Activated CD8-positive, alpha-beta T cell treated with anti-CD3 and anti-CD28 coated beads for 36 hours (primary cell): Measurements from ENCODE around the gene CTNNA3. TPM values are rescaled to one million over a fixed set of nuclear protein-coding genes. Genes with fewer than 3 reads are reported as not detected.

Source experiments
- ATAC-seq: fragments of 200-7000 bp; cut with Tn5 transposase; one replicate; pipeline ENCODE4 v1.10.0; 2021; ENCODE audit warnings: mild to moderate bottlenecking, moderate library complexity
- CTCF ChIA-PET: fragments of 350-600 bp; sonication (Branson Sonifier 250); formaldehyde crosslinking; loops from one replicate; lab custom pipeline; 2021; ENCODE audit warnings: antibody characterized with exemption; lab: Charles Lee
- POLR2A ChIA-PET: fragments of 350-600 bp; sonication (Branson Sonifier 250); formaldehyde crosslinking; loops from one replicate; lab custom pipeline; 2021; ENCODE audit warnings: antibody characterized with exemption; lab: Charles Lee
- DNase-seq: peaks from one replicate; pipeline ENCODE4 v3.0.0-alpha.2; 2020
- H3K27ac Mint-ChIP-seq: one replicate; pipeline ENCODE4 v1.8.0; 2021; ENCODE audit warnings: mild to moderate bottlenecking, mixed read lengths
- H3K27me3 Mint-ChIP-seq: one replicate; pipeline ENCODE4 v1.8.0; 2021; ENCODE audit warnings: mixed read lengths
- H3K36me3 Mint-ChIP-seq: one replicate; pipeline ENCODE4 v1.8.0; 2021; ENCODE audit warnings: low read depth, mixed read lengths
- H3K4me1 Mint-ChIP-seq: one replicate; pipeline ENCODE4 v1.8.0; 2021; ENCODE audit warnings: low read depth, mixed read lengths
- H3K4me3 Mint-ChIP-seq: one replicate; pipeline ENCODE4 v1.8.0; 2021; ENCODE audit warnings: mild to moderate bottlenecking, moderate library complexity, mixed read lengths
- H3K9me3 Mint-ChIP-seq: one replicate; pipeline ENCODE4 v1.8.0; 2021; ENCODE audit warnings: mixed read lengths
- CTCF ChIP-seq: fragments of 200-600 bp; IDR thresholded peaks from one replicate; pipeline ENCODE4 v1.8.0; 2022; ENCODE audit warnings: antibody characterized with exemption, mild to moderate bottlenecking
- intact Hi-C: fragments of 100-400 bp; cut with micrococcal nuclease; formaldehyde crosslinking; loops from one replicate; pipeline ENCODE4 v1.10.0; 2022
- total RNA-seq, 2 experiments: library from RNA; stranded (reverse); gene quantifications; one replicate each; pipeline ENCODE4 v1.2.3, GENCODE V29; 2021

Gene CTNNA3
- total RNA-seq, 2 experiments from 2014 or later = not detected

GRCh38 chr10:66204838-66205237 lies 1491.2 kb downstream of the CTNNA3 start:
- ATAC-seq = no peak
- TF ChIP-seq CTCF = no peak
- intact Hi-C loops = no loop called here
- no peaks in the 10 kb centered on the region for H3K36me3 Mint-ChIP-seq
- ChIA-PET CTCF (no interaction called here), POLR2A (no interaction called here)
- H3K27ac Mint-ChIP-seq = no peak overlapping the region
- H3K4me1 Mint-ChIP-seq = no peaks in the 10 kb centered on the region
- H3K27me3 Mint-ChIP-seq = no peaks in the 10 kb centered on the region
- DNase-seq = no peak
- no peak overlapping the region for H3K4me3 Mint-ChIP-seq
- peaks cover 2% of the 10 kb centered on the region for H3K9me3 Mint-ChIP-seq

- no peak for DNase-seq
- ATAC-seq = no peak
- Mint-ChIP-seq H3K27me3 (no peaks in the 10 kb centered on the region), H3K9me3 (peaks cover 2% of the 10 kb centered on the region), H3K4me3 (no peak overlapping the region), H3K4me1 (no peaks in the 10 kb centered on the region), H3K36me3 (no peaks in the 10 kb centered on the region), H3K27ac (no peak overlapping the region)
- intact Hi-C loops = no loop called here
- ChIA-PET POLR2A (no interaction called here), CTCF (no interaction called here)
- no peak for TF ChIP-seq CTCF
Measured at GRCh38 chr10:66202101-66202500, 1493.9 kb downstream of the CTNNA3 start.

- CTCF ChIA-PET = no interaction called here
- H3K4me1 Mint-ChIP-seq = no peaks in the 10 kb centered on the region
Measured at GRCh38 chr10:66192162-66192831, 1503.7 kb downstream of the CTNNA3 start.

GRCh38 chr10:66190413-66190812 lies 1505.6 kb downstream of the CTNNA3 start:
- H3K36me3 Mint-ChIP-seq = no peaks in the 10 kb centered on the region
- no peak for TF ChIP-seq CTCF
- no peak overlapping the region for H3K27ac Mint-ChIP-seq
- no peaks in the 10 kb centered on the region for H3K4me1 Mint-ChIP-seq
- H3K9me3 Mint-ChIP-seq = no peaks in the 10 kb centered on the region
- intact Hi-C loops = no loop called here
- peaks cover 2% of the 10 kb centered on the region for H3K27me3 Mint-ChIP-seq
- H3K4me3 Mint-ChIP-seq = no peak overlapping the region
- CTCF ChIA-PET = no interaction called here
- DNase-seq (no peak), ATAC-seq (no peak)
- POLR2A ChIA-PET = no interaction called here

More at GRCh38 chr10:66192162-66192831, 1503.7 kb downstream of the CTNNA3 start:
- no peak overlapping the region for H3K4me3 Mint-ChIP-seq
- POLR2A ChIA-PET = no interaction called here
- no peak for TF ChIP-seq CTCF
- DNase-seq = no peak
- no peaks in the 10 kb centered on the region for H3K9me3 Mint-ChIP-seq
- no peak for ATAC-seq
- intact Hi-C loops = no loop called here
- H3K27ac Mint-ChIP-seq = no peak overlapping the region
- no peaks in the 10 kb centered on the region for H3K36me3 Mint-ChIP-seq
- peaks cover 2% of the 10 kb centered on the region for H3K27me3 Mint-ChIP-seq

GRCh38 chr10:66189271-66189670 lies 1506.7 kb downstream of the CTNNA3 start:
- DNase-seq = no peak
- ChIA-PET CTCF (no interaction called here), POLR2A (no interaction called here)
- H3K9me3 Mint-ChIP-seq = no peaks in the 10 kb centered on the region
- ATAC-seq = no peak
- H3K4me3 Mint-ChIP-seq = no peak overlapping the region
- no peak overlapping the region for H3K27ac Mint-ChIP-seq
- no peak for TF ChIP-seq CTCF
- H3K36me3 Mint-ChIP-seq = no peaks in the 10 kb centered on the region
- peaks cover 2% of the 10 kb centered on the region for H3K27me3 Mint-ChIP-seq
- no peaks in the 10 kb centered on the region for H3K4me1 Mint-ChIP-seq
- intact Hi-C loops = no loop called here
